ENCODE measurements around the gene TNFRSF12A. TPM values are rescaled to one million over a fixed set of nuclear protein-coding genes. Genes with fewer than 3 reads are reported as not detected.

TNFRSF12A gene
- total and polyA plus RNA-seq, 9 of the 15 experiments (the other 6 are each of a cell fraction or from before 2014, with no cell fraction given) = 0.41 to 61.8 (median 26.5) TPM

GRCh38 chr16:2980227-2981176 lies 39.7 kb upstream of the TNFRSF12A start, which contains the start of gene PKMYT1 (continued):
- TF ChIP-seq SAP30 (IDR thresholded peaks at IDR 0.05; ENCODE audit: borderline replicate concordance, insufficient read depth, low read depth, low read length, poor library complexity, severe bottlenecking) (peak; percentile 73), ZNF174 (CRISPR knock-in tag; IDR thresholded peaks at IDR 0.05) (no peak), PHF8 (IDR thresholded peaks at IDR 0.05; ENCODE audit: borderline replicate concordance, low read length) (peak; percentile 90), TOE1 (IDR thresholded peaks at IDR 0.05; ENCODE audit: borderline replicate concordance) (no peak), TOE1 (CRISPR knock-in tag; IDR thresholded peaks at IDR 0.05; ENCODE audit: borderline replicate concordance, low read depth) (no peak), RERE (CRISPR knock-in tag; IDR thresholded peaks at IDR 0.05; ENCODE audit: borderline replicate concordance) (no peak), KDM5B (IDR thresholded peaks at IDR 0.05; ENCODE audit: insufficient replicate concordance, low read depth, low read length) (peak; percentile 75), CREB3 (tag; conservative IDR thresholded peaks at IDR 0.05; ENCODE audit: low read depth) (no peak), CHD1 (IDR thresholded peaks at IDR 0.05; ENCODE audit: low read length) (peak; percentile 20), CREM (IDR thresholded peaks at IDR 0.05; ENCODE audit: low read depth) (peak; percentile 70)

All from K562 (cell line).